GM13977 (cell line): Measurements from ENCODE around the gene TFDP2.
"Not testable (repeated sequence)": the region's sequence is repeated elsewhere in the genome, so short reads cannot be mapped to it uniquely, and the experiment has no call there.

ENCODE experiments used
- DNase-seq: peaks from one replicate; pipeline ENCODE4 v3.0.0; 2012; ENCODE audit warnings: low spot score
- CTCF ChIP-seq: IDR thresholded peaks from 2 replicates; pipeline ENCODE4 v1.5.1; 2012; ENCODE audit warnings: mild to moderate bottlenecking, control low read depth; ENCODE audit not compliant: insufficient read depth; ENCODE audit errors: extremely low read depth, missing control alignments
- in situ Hi-C: fragments of 300-500 bp; cut with MboI; formaldehyde crosslinking; loops from one replicate; pipeline ENCODE4 v1.12.0; 2022; ENCODE audit warnings: low sequenced_read_pairs, low pct_unique_long_range_greater_than_20kb, mixed read lengths, inconsistent platforms; ENCODE audit not compliant: unreplicated experiment

TFDP2 gene

GRCh38 chr3:142150271-142150670 is 927 bp upstream of the TFDP2 start:
- TF ChIP-seq CTCF: no peak
- in situ Hi-C loops: no loop called here
- no peak for DNase-seq

DNA sequence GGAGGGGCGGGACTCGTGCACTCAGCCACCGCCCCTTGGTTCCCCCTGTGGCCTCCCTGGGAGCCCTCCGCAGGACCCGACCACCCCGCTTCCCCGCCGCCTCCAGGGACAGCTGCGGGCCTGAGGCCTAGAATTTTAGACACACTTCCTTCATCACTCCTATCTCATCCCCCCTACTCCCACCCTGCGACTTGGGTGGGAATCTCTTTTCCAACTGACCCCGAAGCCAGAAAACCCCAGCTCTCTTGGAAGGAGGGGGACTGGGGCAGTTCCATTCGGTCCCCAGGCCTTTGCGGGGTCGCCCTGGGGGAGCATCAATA is 289 bp upstream of the TFDP2 start:
- in situ Hi-C loops: no loop called here
- no peak for DNase-seq
- TF ChIP-seq CTCF: no peak

- TF ChIP-seq CTCF: no peak
- in situ Hi-C loops: no loop called here
Observed at GRCh38 chr3:142148044-142148791, 1.1 kb downstream of the TFDP2 start.

GRCh38 chr3:142144587-142144986 is 4.8 kb downstream of the TFDP2 start:
- DNase-seq: not testable (repeated sequence)

More at GRCh38 chr3:142148044-142148791, 1.1 kb downstream of the TFDP2 start:
- no peak for DNase-seq

DNA sequence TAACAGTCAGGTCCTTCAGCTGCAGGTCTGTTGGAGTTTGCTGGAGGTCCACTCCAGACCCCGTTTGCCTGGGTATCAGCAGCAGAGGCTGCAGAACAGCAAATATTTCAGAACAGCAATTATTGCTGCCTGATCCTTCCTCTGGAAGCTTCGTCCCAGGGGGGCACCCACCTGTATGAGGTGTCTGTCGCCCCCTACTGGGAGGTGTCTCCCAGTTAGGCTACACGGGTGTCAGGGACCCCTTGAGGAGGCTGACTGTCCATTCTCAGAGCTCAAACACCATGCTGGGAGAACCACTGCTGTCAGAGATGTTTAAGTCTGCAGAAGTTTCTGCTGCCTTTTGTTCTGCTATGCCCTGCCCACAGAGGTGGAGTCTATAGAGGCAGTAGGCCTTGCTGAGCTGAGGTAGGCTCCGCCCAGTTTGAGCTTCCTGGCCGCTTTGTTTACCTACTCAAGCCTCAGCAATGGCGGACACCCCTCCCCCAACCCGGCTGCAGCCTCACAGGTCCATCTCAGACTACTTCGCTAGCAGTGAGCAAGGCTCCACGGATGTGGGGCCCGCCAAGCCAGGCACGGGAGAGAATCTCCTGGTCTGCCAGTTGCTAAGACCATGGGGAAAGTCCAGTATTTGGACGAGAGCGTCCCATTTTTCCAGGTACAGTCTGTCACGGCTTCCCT is 8.6 kb downstream of the TFDP2 start:
- in situ Hi-C loops: not testable (repeated sequence)

More at GRCh38 chr3:142144587-142144986, 4.8 kb downstream of the TFDP2 start:
- in situ Hi-C loops: not testable (repeated sequence)

DNA sequence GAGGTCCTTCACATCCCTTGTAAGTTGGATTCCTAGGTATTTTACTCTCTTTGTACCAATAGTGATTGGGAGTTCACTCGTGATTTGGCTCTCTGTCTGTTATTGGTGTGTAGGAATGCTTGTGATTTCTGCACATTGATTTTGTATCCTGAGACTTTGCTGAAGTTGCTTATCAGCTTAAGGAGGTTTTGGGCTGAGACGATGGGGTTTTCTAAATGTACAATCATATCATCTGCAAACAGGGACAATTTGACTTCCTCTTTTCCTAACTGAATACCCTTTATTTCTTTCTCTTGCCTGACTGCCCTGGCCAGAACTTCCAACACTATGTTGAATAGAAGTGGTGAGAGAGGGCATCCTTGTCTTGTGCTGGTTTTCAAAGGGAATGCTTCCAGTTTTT is 12.3 kb downstream of the TFDP2 start:
- in situ Hi-C loops, DNase-seq: not testable (repeated sequence)

More for the DNA sequence above, 8.6 kb downstream of the TFDP2 start:
- DNase-seq: not testable (repeated sequence)

DNA sequence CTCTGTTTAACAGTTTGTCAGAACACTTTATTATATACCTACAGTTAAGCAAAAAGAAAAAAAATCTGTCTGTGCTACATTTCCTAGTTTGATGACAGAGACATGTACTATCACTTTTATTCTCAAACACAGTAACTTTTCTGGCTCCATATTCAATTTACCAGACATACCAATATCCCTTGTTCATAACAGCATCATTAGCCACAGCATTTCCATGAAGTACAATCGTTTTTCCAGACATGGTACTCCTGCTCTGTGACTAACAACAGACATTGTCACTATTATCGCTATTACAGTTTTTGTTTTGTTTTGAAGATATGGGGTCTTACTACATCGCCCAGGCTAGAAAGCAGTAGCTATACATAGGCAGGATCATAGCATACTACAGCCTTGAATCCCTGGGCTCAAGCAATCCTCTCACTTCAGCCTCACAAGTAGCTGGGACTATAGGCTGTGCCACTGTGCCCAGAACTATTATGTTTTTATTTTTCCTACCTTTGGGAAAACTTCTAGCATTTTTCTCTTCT is 14.5 kb downstream of the TFDP2 start:
- in situ Hi-C loops: no loop called here
- no peak for TF ChIP-seq CTCF
- DNase-seq: no peak

DNA sequence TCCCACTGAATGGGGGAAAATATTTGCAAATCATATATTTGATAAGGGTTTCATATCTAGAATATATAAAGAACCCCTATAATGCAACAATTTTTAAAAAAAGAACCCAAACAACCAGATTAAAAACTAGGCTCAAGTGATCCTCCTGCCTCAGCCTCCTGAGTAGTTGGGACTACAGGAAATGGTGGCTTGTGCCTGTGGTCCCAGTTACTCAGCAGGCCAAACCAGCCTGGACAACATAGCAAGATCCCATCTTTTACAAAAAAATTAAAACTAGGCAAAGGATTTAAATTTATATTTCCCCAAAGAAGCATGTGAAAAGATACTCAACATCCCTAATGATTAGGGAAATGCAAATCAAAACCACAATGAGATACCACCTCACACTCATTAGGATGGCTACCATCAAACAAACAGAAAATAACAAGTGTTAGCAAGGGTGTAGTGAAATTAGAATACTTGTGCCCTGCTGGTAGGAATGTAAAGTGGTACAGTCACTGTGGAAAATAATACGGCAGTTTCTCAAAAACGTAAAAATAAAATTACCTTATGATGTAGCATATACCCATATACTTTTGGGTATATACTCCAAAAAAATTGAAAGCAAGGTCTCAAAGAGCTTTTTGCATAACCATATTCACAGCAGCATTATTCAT is 19.7 kb downstream of the TFDP2 start:
- no peak for TF ChIP-seq CTCF
- DNase-seq: no peak
- in situ Hi-C loops: no loop called here
